ENCODE measurements around the gene NGEF. TPM values are rescaled to one million over a fixed set of nuclear protein-coding genes. Genes with fewer than 3 reads are reported as not detected.

NGEF gene
- total RNA-seq, 2 experiments from 2014 or later: not detected

DNA sequence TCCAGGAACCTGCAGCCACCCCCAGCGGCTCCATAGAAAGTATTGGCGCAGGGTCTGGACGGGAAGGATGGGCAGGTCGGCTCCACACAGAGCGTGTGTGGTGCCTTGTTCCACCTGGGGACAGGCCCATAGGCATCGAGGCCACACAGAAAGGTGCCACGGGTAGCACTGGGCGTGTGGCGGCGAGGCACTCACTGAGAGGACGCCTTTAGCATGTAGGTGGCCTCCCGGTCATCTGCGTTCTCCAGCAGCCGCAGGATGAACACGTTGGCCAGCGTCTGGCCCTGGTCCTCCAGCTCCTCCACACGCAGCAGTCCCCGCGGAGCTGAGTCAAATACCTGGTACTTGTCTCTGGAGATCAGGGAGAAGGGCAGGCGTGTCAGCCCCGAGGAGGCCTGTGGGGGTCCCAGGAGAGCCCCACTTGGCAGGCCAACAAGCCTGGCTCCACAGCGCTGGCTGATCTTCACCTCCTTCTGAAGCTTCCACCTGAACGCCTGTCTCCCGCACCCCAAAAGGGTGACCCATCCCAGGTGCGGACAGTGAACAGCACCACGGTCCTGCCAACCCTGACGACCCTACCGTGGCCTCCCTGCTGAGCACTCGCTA is 129.8 kb downstream of the NGEF start:
- H3K4me1 ChIP-seq (ENCODE audit: insufficient read depth, low read length): no peaks in the 10 kb centered on the region
- no peaks in the 10 kb centered on the region for H3K27me3 ChIP-seq (ENCODE audit: control insufficient read depth in 1 of 2, insufficient read depth in 2 of 2, low read length in 2 of 2)
- H3K36me3 Mint-ChIP-seq (ENCODE audit: low read depth): no peaks in the 10 kb centered on the region
- ChIA-PET POLR2A (no interaction called here), CTCF (interaction anchor here (1.2 kb wide), 1 partner anchor 368 kb away, joined by 3 read pairs; the partner anchor contains the start of gene ATG16L1)
- TF ChIP-seq, protein P1, sequence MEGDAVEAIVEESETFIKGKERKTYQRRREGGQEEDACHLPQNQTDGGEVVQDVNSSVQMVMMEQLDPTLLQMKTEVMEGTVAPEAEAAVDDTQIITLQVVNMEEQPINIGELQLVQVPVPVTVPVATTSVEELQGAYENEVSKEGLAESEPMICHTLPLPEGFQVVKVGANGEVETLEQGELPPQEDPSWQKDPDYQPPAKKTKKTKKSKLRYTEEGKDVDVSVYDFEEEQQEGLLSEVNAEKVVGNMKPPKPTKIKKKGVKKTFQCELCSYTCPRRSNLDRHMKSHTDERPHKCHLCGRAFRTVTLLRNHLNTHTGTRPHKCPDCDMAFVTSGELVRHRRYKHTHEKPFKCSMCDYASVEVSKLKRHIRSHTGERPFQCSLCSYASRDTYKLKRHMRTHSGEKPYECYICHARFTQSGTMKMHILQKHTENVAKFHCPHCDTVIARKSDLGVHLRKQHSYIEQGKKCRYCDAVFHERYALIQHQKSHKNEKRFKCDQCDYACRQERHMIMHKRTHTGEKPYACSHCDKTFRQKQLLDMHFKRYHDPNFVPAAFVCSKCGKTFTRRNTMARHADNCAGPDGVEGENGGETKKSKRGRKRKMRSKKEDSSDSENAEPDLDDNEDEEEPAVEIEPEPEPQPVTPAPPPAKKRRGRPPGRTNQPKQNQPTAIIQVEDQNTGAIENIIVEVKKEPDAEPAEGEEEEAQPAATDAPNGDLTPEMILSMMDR (IDR thresholded peaks at IDR 0.05): no peak
- no peaks in the 10 kb centered on the region for H3K9me3 ChIP-seq (ENCODE audit: control insufficient read depth in 1 of 2, insufficient read depth in 1 of 2, low read length in 2 of 2)
- H3K27ac ChIP-seq (ENCODE audit: low read depth in 1 of 2, low read length in 2 of 2): no peak overlapping the region
- no peaks in the 10 kb centered on the region for H3K9me3 Mint-ChIP-seq
- no peak overlapping the region for H3K4me3 Mint-ChIP-seq
- no peak overlapping the region for H3K27ac Mint-ChIP-seq
- H3K36me3 ChIP-seq (ENCODE audit: insufficient read depth, low read length): no peaks in the 10 kb centered on the region
- no peak overlapping the region for H3K4me3 ChIP-seq (ENCODE audit: low read length)
- no peak for ATAC-seq (ENCODE audit: poor library complexity)
- intact Hi-C loops (cut with DNase I, micrococcal nuclease): no loop called here
- no peak for DNase-seq
- no peaks in the 10 kb centered on the region for H3K4me1 Mint-ChIP-seq (ENCODE audit: low read depth)
- H3K27me3 Mint-ChIP-seq: no peaks in the 10 kb centered on the region

DNA sequence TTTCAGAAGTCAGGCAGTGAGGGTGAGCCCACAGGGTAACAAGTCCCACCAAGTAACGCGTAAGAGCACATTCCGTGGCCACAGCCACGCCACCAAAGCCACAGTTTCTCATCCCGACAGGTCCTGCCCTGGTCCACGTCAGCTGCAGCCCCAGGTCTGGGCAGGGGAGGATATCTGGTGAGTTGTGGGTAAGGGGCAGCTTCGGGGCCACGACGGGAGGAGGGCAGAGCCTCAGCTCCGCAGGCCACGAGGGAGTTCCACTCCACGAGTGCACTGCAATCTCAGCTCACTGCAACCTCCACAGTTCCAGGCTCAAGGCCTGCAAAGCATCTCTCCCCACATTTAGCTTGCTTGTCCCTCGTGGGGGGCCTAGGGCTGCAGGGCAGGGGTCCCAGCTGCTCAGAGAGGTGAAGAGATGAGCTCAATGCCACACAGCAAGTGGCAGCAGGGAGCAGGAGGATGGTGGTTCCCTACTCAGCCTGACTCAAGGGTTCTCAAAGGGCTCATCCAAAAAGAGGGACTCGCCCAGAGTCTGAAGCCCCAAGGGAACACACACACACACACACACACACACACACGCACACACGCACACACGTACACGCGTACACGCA is 130.4 kb downstream of the NGEF start:
- ChIA-PET CTCF (interaction anchor here (1.2 kb wide), 1 partner anchor 369 kb away, joined by 3 read pairs; the partner anchor contains the start of gene ATG16L1), POLR2A (no interaction called here)
- no peaks in the 10 kb centered on the region for H3K9me3 ChIP-seq (ENCODE audit: control insufficient read depth in 1 of 2, insufficient read depth in 1 of 2, low read length in 2 of 2)
- Mint-ChIP-seq H3K4me1 (ENCODE audit: low read depth) (no peaks in the 10 kb centered on the region), H3K27me3 (peaks cover 3% of the 10 kb centered on the region), H3K9me3 (no peaks in the 10 kb centered on the region), H3K36me3 (ENCODE audit: low read depth) (no peaks in the 10 kb centered on the region), H3K27ac (no peak overlapping the region), H3K4me3 (no peak overlapping the region)
- no peak overlapping the region for H3K27ac ChIP-seq (ENCODE audit: low read depth in 1 of 2, low read length in 2 of 2)
- DNase-seq (no peak), ATAC-seq (ENCODE audit: poor library complexity) (no peak)
- no peaks in the 10 kb centered on the region for H3K4me1 ChIP-seq (ENCODE audit: insufficient read depth, low read length)
- TF ChIP-seq, protein P1 (IDR thresholded peaks at IDR 0.05): no peak
- intact Hi-C loops (cut with DNase I, micrococcal nuclease): no loop called here
- H3K36me3 ChIP-seq (ENCODE audit: insufficient read depth, low read length): no peaks in the 10 kb centered on the region
- H3K4me3 ChIP-seq (ENCODE audit: low read length): no peak overlapping the region
- no peaks in the 10 kb centered on the region for H3K27me3 ChIP-seq (ENCODE audit: control insufficient read depth in 1 of 2, insufficient read depth in 2 of 2, low read length in 2 of 2)

DNA sequence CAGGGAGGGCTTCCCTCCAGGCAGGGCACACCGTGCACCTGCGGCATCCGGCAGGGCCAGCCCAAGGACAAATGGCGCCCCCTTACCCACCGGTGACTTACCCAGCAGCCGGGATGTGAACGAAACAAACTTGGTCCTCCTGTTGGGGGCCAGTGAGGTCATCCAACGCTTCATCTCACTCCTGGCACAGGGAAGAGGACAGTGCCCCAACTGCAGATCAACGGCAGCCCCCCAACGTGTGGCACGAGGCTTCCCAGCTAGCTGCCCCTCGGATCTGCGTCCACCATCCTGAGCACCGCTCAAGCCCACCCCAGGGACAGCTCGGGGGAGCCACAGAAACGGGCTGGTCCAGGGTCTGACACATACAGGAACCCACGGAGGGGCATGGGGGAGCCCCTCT is 131.0 kb downstream of the NGEF start:
- Mint-ChIP-seq H3K4me3 (no peak overlapping the region), H3K4me1 (ENCODE audit: low read depth) (no peaks in the 10 kb centered on the region), H3K27me3 (peaks cover 6% of the 10 kb centered on the region), H3K9me3 (no peaks in the 10 kb centered on the region), H3K27ac (no peak overlapping the region), H3K36me3 (ENCODE audit: low read depth) (no peaks in the 10 kb centered on the region)
- H3K9me3 ChIP-seq (ENCODE audit: control insufficient read depth in 1 of 2, insufficient read depth in 1 of 2, low read length in 2 of 2): no peaks in the 10 kb centered on the region
- CTCF ChIA-PET: no interaction called here
- POLR2A ChIA-PET: no interaction called here
- no peaks in the 10 kb centered on the region for H3K36me3 ChIP-seq (ENCODE audit: insufficient read depth, low read length)
- intact Hi-C loops (cut with DNase I, micrococcal nuclease): no loop called here
- H3K4me3 ChIP-seq (ENCODE audit: low read length): no peak overlapping the region
- H3K27ac ChIP-seq (ENCODE audit: low read depth in 1 of 2, low read length in 2 of 2): no peak overlapping the region
- no peaks in the 10 kb centered on the region for H3K27me3 ChIP-seq (ENCODE audit: control insufficient read depth in 1 of 2, insufficient read depth in 2 of 2, low read length in 2 of 2)
- peaks cover under 1% of the 10 kb centered on the region for H3K4me1 ChIP-seq (ENCODE audit: insufficient read depth, low read length)
- ATAC-seq (ENCODE audit: poor library complexity) (no peak), DNase-seq (no peak)
- TF ChIP-seq, protein P1 (IDR thresholded peaks at IDR 0.05): no peak

Measured in CD4-positive, alpha-beta T cell (primary cell).